Stimulated activated CD8-positive, alpha-beta memory T cell treated with anti-CD3 and anti-CD28 coated beads, Interleukin-7, amount 100 ng/mL, for 24 hours (primary cell): ENCODE data around the gene QKI.

Experiments
- DNase-seq: peaks from one replicate; pipeline ENCODE4 v3.0.0-alpha.2; 2020; ENCODE audit warnings: low read depth

The QKI gene

DNA sequence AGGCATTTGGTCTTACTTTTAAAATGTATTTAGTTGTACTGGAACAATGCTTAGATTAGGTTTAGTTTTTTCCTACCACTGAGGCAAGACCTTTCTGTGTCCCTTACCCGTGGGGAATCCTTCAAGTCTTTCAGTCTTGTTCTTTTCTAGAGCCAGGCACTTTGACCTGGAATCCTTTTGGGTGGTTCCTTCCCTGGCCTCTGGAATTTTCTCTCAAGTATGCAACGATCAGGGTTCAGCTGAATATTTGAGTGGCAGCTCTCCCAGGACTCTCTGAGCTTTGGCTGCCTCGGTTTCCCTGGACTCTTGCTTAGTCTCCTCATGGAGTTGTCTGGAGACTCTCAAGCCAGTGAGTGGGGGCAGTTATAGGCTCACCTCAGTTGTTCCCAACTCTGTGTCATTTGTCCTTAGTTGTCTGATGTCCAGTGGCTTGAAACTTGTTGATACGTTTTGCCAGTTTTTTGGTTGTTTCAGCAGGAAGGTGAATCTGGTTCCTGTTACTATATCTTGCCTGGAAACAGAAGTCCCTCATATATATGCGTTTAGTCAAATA is 118.1 kb downstream of the QKI start:
- no peak for DNase-seq

DNA sequence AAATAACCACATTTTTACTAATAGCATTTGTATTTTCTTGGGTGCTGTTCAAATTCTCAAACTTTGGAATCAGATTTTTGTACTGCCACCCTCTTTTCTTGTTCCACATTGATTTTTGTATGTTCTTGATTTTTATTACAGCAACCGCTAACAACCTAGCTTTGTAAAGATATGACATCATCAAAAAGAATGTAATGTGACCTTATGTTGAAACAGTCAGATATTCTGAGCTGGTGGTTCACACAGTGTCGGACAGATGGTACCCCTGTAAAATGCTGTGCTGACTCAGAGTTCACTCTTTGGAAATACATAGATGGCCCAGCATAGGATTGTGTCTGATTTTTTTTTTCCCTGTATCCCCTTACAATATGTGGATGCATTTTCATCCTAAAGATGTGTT is 118.9 kb downstream of the QKI start:
- DNase-seq: no peak

DNA sequence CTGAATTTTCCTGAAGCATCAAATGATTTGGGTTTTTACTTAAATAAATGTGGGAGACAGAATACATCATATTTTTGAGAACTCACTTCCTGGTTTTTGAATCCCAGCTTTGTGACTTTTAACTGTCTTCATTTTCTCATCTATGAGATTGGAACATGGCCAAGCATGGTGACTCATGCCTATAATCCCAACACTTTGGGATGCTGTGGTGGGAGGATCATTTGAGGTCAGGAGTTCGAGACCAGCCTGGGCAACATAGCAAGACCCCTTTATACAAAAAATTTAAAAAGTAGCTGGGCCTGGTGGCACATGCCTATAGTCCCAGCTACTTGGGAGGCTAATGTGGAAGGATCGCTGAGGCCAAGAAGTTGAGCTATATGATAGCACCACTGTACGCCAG is 122.3 kb downstream of the QKI start:
- DNase-seq: no peak

DNA sequence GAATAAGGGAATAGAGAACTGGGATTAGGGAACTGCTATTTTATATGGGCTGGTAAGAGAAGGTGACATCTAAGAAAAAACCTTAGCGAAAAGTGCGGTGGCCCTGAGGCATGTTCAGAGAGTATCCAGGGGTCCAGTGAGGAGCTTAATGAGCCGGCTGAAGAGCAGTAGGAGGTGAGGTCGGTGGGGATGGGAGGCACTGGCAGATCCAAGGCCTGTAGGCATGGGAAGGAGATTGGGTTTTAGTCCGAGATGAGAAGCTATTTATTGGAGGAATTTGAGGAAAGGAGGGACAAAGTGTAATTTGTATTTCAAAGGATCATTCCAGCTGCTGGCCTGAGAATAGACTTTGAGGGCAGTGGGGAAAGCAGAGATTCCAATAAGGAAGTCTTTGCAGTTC is 123.8 kb downstream of the QKI start:
- DNase-seq: no peak

DNA sequence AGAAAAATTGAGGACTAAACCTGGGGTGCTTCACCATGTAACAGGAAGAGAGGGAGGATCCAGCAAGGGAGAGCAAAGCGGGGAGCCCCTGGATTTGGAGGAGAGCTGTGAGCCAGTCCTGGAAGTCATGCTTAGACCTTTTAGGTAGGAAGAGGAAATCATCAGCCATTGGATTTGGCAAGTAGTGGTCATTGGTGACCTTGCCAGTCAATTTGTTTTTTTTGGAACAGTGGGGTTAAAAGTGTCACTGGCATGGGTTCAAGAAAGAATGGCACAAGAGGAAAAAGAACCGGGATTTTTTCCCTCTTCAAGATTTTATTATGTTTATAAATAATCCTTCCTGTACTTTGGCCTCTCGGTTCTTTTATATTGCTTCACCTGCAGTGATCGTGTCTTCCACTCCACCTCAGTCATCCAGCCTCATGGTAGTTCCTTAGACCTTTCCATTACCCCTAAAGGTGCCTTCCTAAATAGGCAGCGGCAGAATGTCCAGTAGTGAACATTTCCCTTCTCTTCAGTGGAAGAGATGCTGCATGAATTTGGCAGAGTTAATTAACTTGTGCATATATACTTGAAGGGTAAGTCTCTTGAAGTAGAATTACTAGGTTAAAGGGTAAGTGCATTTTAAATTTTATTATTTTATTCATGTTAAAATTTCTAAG is 124.7 kb downstream of the QKI start:
- DNase-seq: no peak

DNA sequence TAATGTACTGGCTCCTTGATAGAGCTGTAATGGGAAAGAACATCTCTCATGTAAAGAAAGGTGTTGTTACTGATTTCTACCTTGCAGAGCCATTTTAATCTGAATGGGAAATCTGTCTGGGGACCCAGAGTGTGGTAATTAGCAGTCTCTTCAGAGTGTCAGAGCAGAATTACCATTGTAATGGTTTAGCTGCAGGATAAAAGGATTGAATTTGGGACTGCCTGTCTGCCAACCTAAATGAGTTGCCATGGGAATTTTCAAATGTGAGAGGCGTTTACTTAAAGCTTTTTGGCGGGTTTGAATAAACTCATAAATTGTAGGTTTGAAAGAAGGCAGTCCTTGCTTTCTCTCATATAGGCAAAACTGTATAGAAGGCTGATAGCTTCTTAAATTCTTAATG is 128.8 kb downstream of the QKI start:
- no peak for DNase-seq

DNA sequence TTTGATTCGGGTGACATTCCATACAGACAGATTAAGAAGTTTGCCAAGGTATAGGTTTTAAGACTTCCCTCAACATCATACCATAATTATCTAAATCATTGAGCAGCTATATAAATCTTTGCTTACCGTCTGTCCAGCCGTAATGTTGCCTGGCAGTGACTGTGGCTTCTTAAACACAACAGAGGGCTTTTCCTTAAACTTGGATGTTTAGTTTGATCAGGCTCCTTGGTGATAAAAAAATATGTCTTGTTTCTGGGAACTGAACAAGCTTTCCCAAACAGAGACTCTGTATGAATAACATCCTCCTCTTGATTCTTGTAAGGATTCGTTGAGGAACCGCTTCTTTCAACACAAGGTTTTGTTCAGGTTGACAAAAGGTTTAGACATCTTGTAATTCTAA is 130.9 kb downstream of the QKI start:
- DNase-seq: no peak

DNA sequence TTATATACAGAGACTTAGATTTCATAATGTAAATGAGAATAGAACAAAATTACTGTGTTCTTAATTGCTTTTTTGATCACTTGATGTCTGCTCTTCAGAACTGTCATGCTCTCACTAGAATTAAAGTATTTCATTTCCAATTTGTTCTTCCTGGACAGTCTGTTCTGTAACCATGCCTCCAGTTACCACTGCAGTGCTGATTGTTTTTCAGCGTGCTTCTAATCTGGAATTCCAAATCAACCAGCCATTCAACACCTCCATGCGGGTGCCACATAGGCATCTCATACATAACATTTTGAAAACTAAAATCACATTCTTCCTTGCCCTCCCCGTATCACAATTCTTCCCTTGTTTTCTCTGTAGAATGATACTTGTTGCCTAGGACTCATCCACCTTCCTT is 132.8 kb downstream of the QKI start:
- no peak for DNase-seq

DNA sequence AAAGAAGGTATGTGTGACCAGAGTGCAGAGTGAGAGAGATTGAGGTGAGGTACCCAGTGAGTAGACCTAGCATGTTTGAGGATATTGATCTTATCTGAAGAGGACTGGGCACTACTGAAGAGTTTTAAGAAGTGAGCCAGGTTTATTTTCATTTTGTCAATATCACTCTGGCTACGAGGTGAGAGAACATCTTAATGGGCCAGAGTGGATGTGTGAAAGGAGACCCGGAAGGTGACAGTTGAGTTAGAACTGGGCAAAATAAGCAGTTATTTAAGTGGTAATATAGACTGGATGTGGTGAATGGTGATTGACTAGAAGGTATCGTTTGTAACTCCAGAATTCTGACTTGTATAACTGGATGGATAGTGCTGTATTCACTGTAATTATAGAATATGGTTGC is 134.1 kb downstream of the QKI start:
- no peak for DNase-seq

DNA sequence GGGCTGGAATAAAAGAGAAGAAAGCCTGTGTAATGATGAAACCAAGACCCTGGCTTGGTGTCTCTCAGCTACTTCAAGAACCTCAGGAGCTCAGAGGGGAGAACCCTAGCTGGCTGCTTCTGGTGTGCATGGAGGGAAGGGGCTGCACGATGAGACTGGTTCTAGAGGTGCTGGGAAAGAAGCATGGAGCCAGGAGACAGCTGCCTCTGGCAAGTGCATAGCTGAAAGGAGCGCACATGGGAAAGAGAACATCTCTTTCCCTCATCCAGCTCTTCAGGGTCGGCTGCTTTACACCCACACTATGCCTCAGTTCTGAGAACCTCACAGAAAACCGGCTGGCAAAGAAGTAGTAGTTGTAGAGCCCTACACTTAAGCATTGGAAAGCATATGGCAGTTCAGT is 139.5 kb downstream of the QKI start:
- DNase-seq: no peak

DNA sequence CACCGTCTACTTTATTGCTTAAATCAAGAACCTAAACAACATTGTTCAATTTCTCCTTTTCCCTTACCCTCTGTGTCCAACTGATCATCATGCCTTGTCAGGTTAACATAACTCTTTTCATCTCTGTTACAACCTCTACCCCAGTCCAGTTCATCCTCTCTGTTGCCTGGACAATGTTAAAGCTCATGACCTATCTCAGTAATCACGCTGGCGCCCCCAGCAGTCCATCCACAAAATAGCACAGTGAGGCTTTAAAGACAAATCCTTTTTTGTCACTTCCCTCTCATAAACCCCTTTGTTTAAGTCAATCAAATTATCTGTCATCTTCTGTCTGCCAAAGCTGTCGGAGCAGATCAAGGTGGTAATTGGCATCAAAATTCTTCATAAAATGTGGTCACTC is 140.1 kb downstream of the QKI start:
- peak; percentile 31 for DNase-seq

DNA sequence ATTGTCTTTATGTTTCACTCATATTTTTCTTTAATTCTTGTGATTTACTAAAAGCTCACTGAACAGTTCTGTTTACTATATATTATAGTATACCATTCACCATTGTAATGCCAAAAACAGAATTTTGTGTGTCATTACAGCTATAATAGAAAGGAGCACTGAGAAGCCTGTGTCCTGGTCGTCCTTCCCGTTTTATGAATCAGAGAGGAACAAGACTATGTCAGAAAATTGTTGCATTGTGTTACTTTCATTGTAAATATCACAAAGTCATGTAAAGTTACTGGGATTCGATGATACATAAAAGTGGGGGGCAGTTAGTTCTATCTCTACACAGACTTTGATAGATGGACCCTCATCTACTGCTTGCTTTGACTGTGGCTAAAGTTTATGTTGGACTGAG is 145.1 kb downstream of the QKI start:
- DNase-seq: no peak

DNA sequence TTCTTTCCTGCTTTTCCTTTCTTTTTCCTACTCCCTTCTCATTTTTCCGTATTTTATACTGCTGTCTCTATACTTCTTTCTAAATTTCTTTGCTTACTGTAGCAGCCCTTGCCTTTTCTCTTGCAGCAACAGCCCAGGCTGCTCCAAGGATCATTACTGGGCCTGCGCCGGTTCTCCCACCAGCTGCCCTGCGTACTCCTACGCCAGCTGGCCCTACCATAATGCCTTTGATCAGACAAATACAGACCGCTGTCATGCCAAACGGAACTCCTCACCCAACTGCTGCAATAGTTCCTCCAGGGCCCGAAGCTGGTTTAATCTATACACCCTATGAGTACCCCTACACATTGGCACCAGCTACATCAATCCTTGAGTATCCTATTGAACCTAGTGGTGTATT is 148.8 kb downstream of the QKI start:
- DNase-seq: no peak

DNA sequence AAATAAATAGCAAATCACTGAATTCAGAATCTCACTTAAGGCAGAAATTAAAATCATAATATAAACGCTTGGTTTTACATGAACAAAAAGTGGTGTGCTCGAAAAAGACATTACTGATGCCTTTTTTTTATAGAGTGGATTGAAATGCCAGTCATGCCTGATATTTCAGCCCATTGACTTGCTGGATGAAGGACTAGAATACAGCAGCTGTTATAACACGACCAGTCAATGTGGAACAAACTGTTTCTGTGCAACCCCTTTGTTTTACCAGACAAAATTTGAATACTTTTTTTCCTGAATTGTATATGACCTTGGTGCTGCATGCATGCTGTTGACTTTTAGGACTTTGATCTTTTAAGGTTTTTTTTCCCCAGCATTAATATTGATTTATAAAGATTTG is 150.0 kb downstream of the QKI start:
- no peak for DNase-seq

DNA sequence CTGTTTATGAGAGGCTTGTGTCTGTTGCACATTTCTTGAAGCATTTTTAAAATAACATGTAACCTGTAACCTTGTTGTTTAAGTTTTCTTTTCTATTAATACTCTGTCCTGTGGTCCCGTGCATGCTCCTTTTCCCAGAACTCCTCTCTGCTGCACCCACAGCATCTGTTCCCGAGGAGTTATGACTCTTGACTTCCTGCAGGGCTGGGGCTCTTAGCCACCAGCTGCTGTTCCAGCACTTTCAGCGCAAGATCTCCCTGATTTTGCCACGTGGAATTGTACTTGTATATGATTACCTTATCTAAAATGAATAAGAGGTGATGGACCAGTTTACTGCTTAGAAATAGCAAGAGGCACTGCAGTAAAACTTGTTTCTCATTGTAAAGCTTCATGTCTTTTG is 150.6 kb downstream of the QKI start:
- DNase-seq: no peak

DNA sequence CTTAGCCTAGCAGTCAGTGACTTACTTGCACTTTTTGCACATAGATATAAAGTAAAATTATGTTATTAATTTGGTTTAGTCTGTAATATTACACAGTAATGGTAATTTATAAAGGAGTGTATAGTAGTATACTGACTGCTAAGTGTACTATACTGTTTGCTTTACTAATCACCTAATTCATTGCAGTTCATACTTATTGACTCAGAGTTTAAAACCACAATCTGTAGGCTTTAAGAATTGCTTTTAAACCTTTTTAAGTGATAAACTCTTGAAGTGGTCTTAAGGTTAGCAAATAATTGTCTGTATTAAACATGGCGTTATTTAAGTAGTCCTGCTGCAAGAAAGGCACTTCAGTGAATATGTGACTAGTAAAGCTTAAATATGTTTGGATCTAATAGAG is 151.5 kb downstream of the QKI start:
- no peak for DNase-seq

DNA sequence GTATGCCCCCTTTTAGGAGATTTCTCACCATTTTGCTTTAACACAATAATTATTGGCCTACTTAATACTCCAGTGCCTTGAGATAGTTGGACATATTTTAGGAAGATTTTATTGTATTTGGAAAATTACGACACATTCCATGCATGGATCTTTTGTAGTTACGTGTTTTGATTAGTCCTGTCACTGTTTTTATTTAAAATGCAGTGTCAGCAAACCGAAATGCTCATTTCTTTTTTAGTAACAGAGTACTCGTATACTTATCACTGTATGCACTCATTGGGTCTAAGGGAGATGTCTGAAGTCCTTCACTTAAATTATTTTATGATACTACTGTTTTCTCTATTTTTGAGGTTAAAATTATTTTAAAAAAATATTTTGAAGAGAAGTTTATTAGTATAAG is 153.8 kb downstream of the QKI start:
- DNase-seq: no peak

DNA sequence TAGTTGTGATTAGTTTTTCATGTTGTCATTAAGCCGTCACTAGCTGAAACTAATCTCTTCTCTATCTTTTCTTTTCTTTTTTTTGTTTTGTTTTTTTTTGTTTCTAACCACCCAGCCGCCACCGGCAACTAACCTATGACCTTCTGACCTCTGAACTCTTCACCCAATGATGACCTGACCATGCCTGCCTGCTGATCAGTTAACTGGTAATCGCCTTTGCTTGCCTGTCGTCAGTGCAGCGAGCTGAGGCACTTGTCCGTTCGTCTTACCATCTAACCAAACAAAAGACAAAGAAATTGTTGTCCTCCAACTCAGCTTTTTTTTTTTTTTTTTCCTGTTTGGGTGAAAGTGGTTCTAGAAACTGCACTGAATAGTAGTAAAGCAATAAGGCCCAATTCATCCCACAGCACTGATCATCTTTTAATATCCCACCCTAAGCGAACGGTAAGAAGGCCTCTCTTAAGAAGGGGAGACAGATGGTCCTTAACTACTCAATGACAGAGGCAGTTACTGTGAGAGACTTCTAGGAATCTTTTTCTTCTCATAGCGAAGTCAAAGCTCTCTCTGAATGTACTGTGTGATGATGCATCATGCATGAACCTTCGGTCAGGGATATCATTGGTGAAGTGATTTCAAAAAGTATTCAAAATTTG is 156.2 kb downstream of the QKI start:
- no peak for DNase-seq

DNA sequence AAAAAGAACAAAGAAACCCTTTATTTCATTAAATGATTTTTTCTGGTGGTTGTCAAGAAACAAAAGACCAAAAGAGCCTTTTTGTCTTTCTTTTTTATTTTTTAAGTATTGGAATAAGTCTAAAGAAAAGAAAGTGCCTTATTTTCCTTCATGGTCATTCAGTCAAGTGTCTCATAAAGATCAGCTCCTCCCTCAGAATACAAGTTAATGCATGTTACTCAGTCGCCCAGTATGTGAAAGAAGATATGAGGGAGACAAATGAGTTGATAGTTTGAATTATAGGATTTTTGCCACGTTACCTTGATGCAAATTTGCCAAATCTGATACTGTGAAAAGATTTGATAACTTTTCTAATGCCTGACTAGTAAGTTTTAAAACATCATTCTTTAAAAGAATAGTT is 157.2 kb downstream of the QKI start:
- DNase-seq: no peak

DNA sequence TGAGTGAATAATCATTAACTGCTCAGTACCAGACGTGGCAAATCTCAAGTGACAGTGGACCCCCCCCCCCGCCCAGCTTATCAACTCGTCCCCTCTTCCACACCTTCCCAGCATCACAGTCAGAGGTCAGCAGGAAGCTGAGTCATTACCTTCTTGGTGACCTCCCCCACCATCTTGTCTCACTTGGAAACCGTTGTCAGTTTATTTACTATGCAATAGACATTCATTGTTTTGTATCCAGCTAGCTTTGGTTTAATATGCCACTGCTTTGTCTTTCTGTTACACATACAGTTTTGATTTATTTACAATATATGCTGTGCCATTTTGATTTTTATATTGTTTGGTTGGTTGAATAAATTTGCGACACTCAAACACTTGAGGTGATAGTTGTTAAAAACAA is 158.1 kb downstream of the QKI start:
- DNase-seq: no peak

DNA sequence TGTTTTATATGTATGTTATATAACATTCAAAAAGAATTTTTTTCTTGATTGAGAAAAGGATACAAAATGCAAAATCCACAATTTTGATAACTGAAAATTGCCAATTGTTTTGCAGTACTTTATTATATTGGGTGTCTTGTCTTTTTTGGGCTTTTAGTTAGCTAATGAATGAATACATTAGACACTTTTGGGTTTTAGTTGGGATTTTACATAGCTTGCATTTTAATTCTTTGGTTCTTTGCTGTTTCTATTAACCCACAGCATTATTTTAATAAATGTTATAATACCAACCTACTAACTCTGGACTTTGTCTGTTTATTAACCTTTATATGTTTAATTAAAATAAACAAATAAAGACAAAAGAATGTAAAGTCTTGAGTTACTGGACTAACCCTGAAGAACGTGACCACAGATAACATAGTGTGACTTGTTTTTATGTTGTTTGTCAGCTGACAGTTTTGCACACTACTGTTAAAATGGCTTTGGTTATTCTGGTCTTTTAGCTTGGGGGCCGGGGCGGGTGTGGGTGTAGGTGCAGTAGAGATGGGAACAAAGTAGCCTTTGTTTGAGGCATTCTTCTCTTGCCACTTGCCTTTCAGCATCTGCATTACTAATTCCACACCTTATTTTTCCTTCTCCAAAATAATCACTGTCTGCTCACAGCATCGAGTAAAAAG is 159.1 kb downstream of the QKI start:
- no peak for DNase-seq

DNA sequence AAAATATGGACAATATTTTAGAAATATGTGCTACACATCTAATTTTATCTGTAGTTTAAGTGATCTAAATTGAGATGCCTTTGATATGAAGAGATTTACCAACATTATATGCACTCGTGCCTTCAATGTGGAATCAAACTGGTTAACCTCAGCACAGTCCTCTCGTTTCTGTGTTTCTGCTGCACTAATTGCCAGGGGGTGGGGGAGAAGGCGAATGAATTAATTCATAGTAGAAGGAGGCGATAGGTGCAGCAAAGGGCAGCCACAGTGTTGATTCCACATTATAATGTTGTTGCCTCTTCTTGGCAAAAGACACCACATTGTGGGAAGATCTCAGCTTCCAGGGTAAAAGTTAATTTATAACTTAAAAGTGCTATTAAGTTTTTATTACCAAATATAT is 161.6 kb downstream of the QKI start:
- no peak for DNase-seq

DNA sequence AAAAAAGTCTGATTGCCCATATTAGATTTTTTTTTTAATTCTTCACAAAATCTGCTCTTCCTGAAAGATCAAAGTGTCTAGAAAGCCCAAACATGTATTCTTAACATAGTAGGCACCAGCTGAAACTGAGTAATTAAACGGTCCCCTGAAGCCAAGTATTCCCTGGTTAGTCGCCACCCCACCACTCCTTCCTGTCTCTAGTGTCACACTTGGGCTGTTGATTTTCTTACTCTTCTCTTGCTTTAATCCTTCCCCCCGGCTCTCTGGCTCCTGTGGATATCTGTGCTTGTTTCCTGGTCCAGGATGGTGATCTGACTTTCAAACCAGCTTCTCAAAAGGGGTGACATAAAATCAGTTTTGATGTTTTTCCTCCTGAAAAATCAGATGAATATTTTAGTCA is 162.9 kb downstream of the QKI start:
- DNase-seq: no peak
